Uterus (tissue), 2 donors: ENCODE results near the gene PTPRU.

Experiments
- CTCF ChIP-seq, 4 experiments: fragments of 200-600 bp in 2 of 4; fragments of 450-650 bp in 2 of 4; sonication (generic) in 2 of 4; IDR thresholded peaks; one replicate each; pipeline ENCODE4 v1.5.1; 2016 to 2019; ENCODE audit warnings: antibody characterized with exemption in 4 of 4, mild to moderate bottlenecking in 2 of 4, moderate library complexity in 1 of 4
- POLR2A ChIP-seq, 2 donors: fragments of 450-650 bp; IDR thresholded peaks; one replicate each; pipeline ENCODE4 v1.6.1; 2016; ENCODE audit warnings: antibody characterized with exemption in 2 of 2, mild to moderate bottlenecking in 1 of 2, moderate library complexity in 1 of 2

DNA sequence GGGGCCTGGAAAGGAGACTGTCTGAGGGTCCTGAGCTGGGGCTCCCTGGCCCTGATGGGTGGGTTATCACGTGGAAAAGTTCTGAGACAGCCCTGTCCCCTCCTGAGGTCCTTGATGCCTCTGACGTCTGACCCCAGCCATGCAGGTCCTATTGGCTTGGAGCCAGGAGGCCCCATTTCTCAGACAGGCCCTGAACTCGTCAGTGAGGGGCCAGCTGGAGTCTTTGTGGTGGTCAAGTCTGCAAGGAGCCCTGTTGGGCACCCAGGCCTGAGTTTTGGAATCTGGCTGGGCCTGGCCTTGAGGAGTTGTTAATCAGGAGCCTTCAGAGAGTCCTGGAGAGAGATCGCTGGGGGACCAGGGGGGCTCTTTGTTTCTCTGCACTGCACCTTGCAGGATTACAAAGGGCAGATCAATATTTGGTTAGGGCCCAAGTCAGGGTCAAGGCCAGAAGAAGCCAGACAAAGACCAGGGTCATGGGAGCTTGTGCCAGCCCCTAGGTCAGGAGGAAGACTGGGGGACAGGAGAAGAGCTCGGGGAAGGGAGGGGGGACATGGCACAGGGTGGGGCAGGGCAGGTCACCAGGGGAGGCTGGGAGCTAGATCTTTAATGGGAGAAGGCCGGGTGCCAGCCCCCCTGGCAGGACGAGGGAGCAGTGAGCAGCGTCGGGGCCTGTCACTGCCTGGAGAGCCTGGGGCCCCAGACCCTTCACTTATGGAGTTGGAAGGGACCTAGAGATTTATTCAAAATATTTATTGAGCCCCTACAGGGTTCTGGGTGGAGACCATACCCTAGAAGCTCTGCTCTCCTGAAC, 83.2 kb downstream of the PTPRU start:
- TF ChIP-seq CTCF (IDR thresholded peaks at IDR 0.05) (no peak), POLR2A (IDR thresholded peaks at IDR 0.05) (no peak)
